ENCODE measurements around the gene EIF5B. TPM values are rescaled to one million over a fixed set of nuclear protein-coding genes. Genes with fewer than 3 reads are reported as not detected.

Gene EIF5B
- total RNA-seq, 1 experiment from 2014 or later: 79.5 TPM

GRCh38 chr2:99335911-99336803 lies 1.0 kb upstream of the EIF5B start, which contains the start of gene TXNDC9:
TSS of gene TXNDC9 (minus strand) at chr2:99336333. CDS start at chr2:99333210, 3,123 bp downstream.
- POLR2A ChIA-PET: interaction anchor here (0.7 to 2.1 kb wide), 7 partner anchors 38 to 266 kb away, joined by 3 to 13 read pairs (median 4); partner anchors contain the start of genes LIPT1 and TSGA10
- no peak within 1 kb of the TSS for H3K4me3 Mint-ChIP-seq (ENCODE audit: unreplicated experiment)
- CTCF ChIA-PET: interaction anchor here (0.8 to 1.5 kb wide), 3 partner anchors 29 to 68 kb away, joined by 3 to 10 read pairs (median 7); no protein-coding TSS in a partner anchor
- peak; percentile 99 for DNase-seq
- TSS peak; percentile 72 for BruUV-seq (replicated peaks)
- Histone ChIP-seq H3K4me1 (peaks cover 22% of the 10 kb centered on the region), H3K36me3 (ENCODE audit: control insufficient read depth, insufficient read depth, low read length) (no peaks in the 10 kb centered on the region; the same call in 1 of the 2 replicates), H3K27me3 (replicated peaks; ENCODE audit: control insufficient read depth, insufficient read depth, low read length) (no peaks in the 10 kb centered on the region), H3K9me3 (no peaks in the 10 kb centered on the region), H3K4me3 (ENCODE audit: low read depth, low read length) (peak within 1 kb of the TSS; percentile 94)
- no peak within 1 kb of the TSS for H3K27ac Mint-ChIP-seq (ENCODE audit: unreplicated experiment)
- intact Hi-C loops (cut with micrococcal nuclease; ENCODE audit: unreplicated experiment): loop anchor here (1.0 to 10.0 kb wide), 4 partner anchors 155 to 251 kb away; partner anchors contain the start of genes C2orf15, MITD1 and MRPL30
- no peaks in the 10 kb centered on the region for H3K4me1 Mint-ChIP-seq (ENCODE audit: low read depth, unreplicated experiment)
- TF ChIP-seq, protein P1, sequence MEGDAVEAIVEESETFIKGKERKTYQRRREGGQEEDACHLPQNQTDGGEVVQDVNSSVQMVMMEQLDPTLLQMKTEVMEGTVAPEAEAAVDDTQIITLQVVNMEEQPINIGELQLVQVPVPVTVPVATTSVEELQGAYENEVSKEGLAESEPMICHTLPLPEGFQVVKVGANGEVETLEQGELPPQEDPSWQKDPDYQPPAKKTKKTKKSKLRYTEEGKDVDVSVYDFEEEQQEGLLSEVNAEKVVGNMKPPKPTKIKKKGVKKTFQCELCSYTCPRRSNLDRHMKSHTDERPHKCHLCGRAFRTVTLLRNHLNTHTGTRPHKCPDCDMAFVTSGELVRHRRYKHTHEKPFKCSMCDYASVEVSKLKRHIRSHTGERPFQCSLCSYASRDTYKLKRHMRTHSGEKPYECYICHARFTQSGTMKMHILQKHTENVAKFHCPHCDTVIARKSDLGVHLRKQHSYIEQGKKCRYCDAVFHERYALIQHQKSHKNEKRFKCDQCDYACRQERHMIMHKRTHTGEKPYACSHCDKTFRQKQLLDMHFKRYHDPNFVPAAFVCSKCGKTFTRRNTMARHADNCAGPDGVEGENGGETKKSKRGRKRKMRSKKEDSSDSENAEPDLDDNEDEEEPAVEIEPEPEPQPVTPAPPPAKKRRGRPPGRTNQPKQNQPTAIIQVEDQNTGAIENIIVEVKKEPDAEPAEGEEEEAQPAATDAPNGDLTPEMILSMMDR (IDR thresholded peaks at IDR 0.05; ENCODE audit: insufficient read depth in 1 of 2, low read depth in 1 of 2, low read length in 1 of 2, severe bottlenecking in 1 of 2, unreplicated experiment in 1 of 2): no peak
- H3K9me3 Mint-ChIP-seq (ENCODE audit: unreplicated experiment): no peaks in the 10 kb centered on the region
- peaks cover 20% of the 10 kb centered on the region for H3K36me3 Mint-ChIP-seq (ENCODE audit: insufficient read depth, unreplicated experiment)
- H3K27me3 Mint-ChIP-seq (ENCODE audit: insufficient read depth, unreplicated experiment): no peaks in the 10 kb centered on the region

- H3K27me3 Mint-ChIP-seq (ENCODE audit: insufficient read depth, unreplicated experiment): no peaks in the 10 kb centered on the region
- peaks cover 24% of the 10 kb centered on the region for H3K4me1 ChIP-seq
- TF ChIP-seq, protein P1 (IDR thresholded peaks at IDR 0.05; ENCODE audit: insufficient read depth in 1 of 2, low read depth in 1 of 2, low read length in 1 of 2, severe bottlenecking in 1 of 2, unreplicated experiment in 1 of 2): no peak
- no peaks in the 10 kb centered on the region; the same call in 1 of the 2 replicates for H3K36me3 ChIP-seq (ENCODE audit: control insufficient read depth, insufficient read depth, low read length)
- peaks cover 14% of the 10 kb centered on the region for H3K36me3 Mint-ChIP-seq (ENCODE audit: insufficient read depth, unreplicated experiment)
- no peaks in the 10 kb centered on the region for H3K9me3 ChIP-seq
- H3K27ac Mint-ChIP-seq (ENCODE audit: unreplicated experiment): no peak overlapping the region
- ChIA-PET CTCF (interaction anchor here (1.4 to 1.5 kb wide), 2 partner anchors 29 to 67 kb away, joined by 7 to 10 read pairs; no protein-coding TSS in a partner anchor), POLR2A (interaction anchor here (0.7 to 2.1 kb wide), 8 partner anchors 37 to 267 kb away, joined by 3 to 13 read pairs (median 4); partner anchors contain the start of genes LIPT1 and TSGA10)
- H3K4me1 Mint-ChIP-seq (ENCODE audit: low read depth, unreplicated experiment): no peaks in the 10 kb centered on the region
- H3K9me3 Mint-ChIP-seq (ENCODE audit: unreplicated experiment): no peaks in the 10 kb centered on the region
- H3K27me3 ChIP-seq (replicated peaks; ENCODE audit: control insufficient read depth, insufficient read depth, low read length): no peaks in the 10 kb centered on the region
- H3K4me3 ChIP-seq (ENCODE audit: low read depth, low read length): peak overlapping the region; percentile 94
- H3K4me3 Mint-ChIP-seq (ENCODE audit: unreplicated experiment): no peak overlapping the region
- no peak for DNase-seq
- intact Hi-C loops (cut with micrococcal nuclease; ENCODE audit: unreplicated experiment): loop anchor here (1.0 to 10.0 kb wide), 5 partner anchors 154 to 252 kb away; partner anchors contain the start of genes C2orf15, MITD1, MRPL30 and REV1
- BruUV-seq (replicated peaks): no TSS peak
Measured at GRCh38 chr2:99336804-99337112, 431 bp upstream of the EIF5B start.

- Mint-ChIP-seq H3K4me3 (ENCODE audit: unreplicated experiment) (no peak overlapping the region), H3K9me3 (ENCODE audit: unreplicated experiment) (no peaks in the 10 kb centered on the region), H3K27me3 (ENCODE audit: insufficient read depth, unreplicated experiment) (no peaks in the 10 kb centered on the region), H3K27ac (ENCODE audit: unreplicated experiment) (no peak overlapping the region), H3K36me3 (ENCODE audit: insufficient read depth, unreplicated experiment) (peaks cover 6% of the 10 kb centered on the region), H3K4me1 (ENCODE audit: low read depth, unreplicated experiment) (no peaks in the 10 kb centered on the region)
- peak in 1 of 2 experiments; percentile 5 for DNase-seq
- Histone ChIP-seq H3K4me3 (ENCODE audit: low read depth, low read length) (peak overlapping the region; percentile 94), H3K27me3 (replicated peaks; ENCODE audit: control insufficient read depth, insufficient read depth, low read length) (no peaks in the 10 kb centered on the region), H3K36me3 (ENCODE audit: control insufficient read depth, insufficient read depth, low read length) (no peaks in the 10 kb centered on the region; the same call in 1 of the 2 replicates), H3K9me3 (no peaks in the 10 kb centered on the region), H3K4me1 (peaks cover 24% of the 10 kb centered on the region)
- ChIA-PET CTCF (interaction anchor here (1.0 to 1.5 kb wide), 3 partner anchors 27 to 197 kb away, joined by 3 to 10 read pairs (median 7); partner anchors contain the start of gene C2orf15), POLR2A (interaction anchor here (0.5 to 1.4 kb wide), 3 partner anchors 18 to 198 kb away, joined by 3 read pairs; no protein-coding TSS in a partner anchor)
- TF ChIP-seq, protein P1 (IDR thresholded peaks at IDR 0.05; ENCODE audit: insufficient read depth in 1 of 2, low read depth in 1 of 2, low read length in 1 of 2, severe bottlenecking in 1 of 2, unreplicated experiment in 1 of 2): no peak
- TSS peak; percentile 51 for BruUV-seq (replicated peaks)
- intact Hi-C loops (cut with micrococcal nuclease; ENCODE audit: unreplicated experiment): loop anchor here (10.0 kb wide), 1 partner anchor 253 kb away; no protein-coding TSS in a partner anchor
Measured at GRCh38 chr2:99338029-99338585, 918 bp downstream of the EIF5B start.

Measured in Caco-2 (cell line).